Mesenteric fat pad (tissue), 1 donor: ENCODE results near the gene ERBIN. TPM values are rescaled to one million over a fixed set of nuclear protein-coding genes. Genes with fewer than 3 reads are reported as not detected.
A peak's percentile ranks its signal among the peaks of the same experiment; 100 is the strongest.
"Not testable (repeated sequence)": the region's sequence is repeated elsewhere in the genome, so short reads cannot be mapped to it uniquely, and the experiment has no call there.

Experiments used
- DNase-seq: peaks from one replicate; pipeline ENCODE4 v3.0.0-alpha.2; 2020; ENCODE audit warnings: low spot score
- long read RNA-seq: library from polyadenylated mRNA; unstranded; transcript quantifications from one replicate; pipeline ENCODE4 v2.0.0, GENCODE V29; 2020
- total RNA-seq: library from RNA; stranded (reverse); fragmentation: NEBNext Ultra II Directional; extraction: Animal tissue kit (Norgen Biotek cat#: 25700); gene quantifications from one replicate; pipeline ENCODE4 v1.2.1, GENCODE V29; 2021
- donor health status: DM: yes; HTN: yes; CAD: no.

ERBIN gene
- 54.0 TPM for total RNA-seq
- long read RNA-seq, partial matches to known transcripts: 9 of 19 reads
- long read RNA-seq, other reads (novel, unspliced or antisense): 10 of 19 reads

- DNase-seq: peak; percentile 93
Measured at GRCh38 chr5:65926276-65926783, at the start of gene ERBIN. TSS of gene ERBIN (plus strand) at chr5:65926575. CDS start at chr5:65992719, 66,144 bp downstream.

GRCh38 chr5:65876970-65877369 lies 49.4 kb upstream of the ERBIN start:
- no peak for DNase-seq

DNA sequence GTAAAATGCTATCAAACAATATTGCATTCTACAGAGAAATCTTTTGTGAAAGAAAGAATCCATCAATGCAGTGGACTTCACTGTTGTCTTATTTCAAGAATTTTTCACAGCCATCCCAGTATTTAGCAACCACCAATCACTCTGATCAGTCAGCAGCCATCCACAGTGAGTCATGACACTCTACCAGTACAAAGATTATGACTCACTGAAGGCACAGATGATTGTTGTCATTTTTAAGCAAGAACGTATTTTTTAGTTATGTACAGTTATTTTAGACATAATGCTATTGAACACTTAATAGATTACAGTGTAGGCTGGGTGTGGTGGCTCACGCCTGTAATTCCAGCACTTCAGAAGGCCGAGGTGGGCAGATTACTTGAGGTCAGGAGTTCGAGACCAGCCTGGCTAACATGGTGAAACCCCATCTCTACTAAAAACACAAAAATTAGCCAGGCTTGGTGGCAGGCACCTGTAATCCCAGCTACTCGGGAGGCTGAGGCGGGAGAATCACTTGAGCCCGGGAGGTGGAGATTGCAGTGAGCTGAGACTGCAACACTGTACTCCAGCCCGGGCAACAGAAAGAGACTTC lies 46.6 kb upstream of the ERBIN start:
- DNase-seq: not testable (repeated sequence)

GRCh38 chr5:65880496-65881072 lies 45.8 kb upstream of the ERBIN start:
- no peak for DNase-seq

- no peak for DNase-seq
Measured at GRCh38 chr5:65882278-65882677, 44.1 kb upstream of the ERBIN start.

GRCh38 chr5:65883461-65883860 lies 42.9 kb upstream of the ERBIN start:
- DNase-seq: no peak

DNA sequence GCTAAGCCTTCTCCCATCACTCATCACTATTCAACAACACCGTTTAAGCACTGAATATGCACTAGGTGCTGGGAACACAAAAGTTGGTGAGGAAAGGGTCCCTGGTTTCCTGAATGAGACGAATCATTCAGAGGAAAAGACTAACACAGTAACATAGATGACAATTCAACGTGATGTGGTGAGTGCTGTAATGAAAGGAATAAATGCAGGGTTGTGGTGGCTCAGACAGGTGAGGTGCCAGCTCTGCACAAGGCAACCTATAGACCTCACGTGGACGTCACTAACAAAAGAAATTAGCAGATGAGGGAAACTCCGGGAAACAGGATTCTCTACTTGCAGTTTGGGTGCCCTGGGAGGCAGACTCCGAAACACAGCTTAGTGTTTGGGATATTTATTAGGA lies 40.0 kb upstream of the ERBIN start:
- DNase-seq: no peak

- DNase-seq: not testable (repeated sequence)
Measured at GRCh38 chr5:65892024-65892423, 34.4 kb upstream of the ERBIN start.

- DNase-seq: no peak
Measured at GRCh38 chr5:65892801-65893200, 33.6 kb upstream of the ERBIN start.

GRCh38 chr5:65893749-65894430 lies 32.5 kb upstream of the ERBIN start:
- no peak for DNase-seq

GRCh38 chr5:65895891-65896290 lies 30.5 kb upstream of the ERBIN start:
- no peak for DNase-seq

GRCh38 chr5:65900746-65901145 lies 25.6 kb upstream of the ERBIN start:
- DNase-seq: no peak

- no peak for DNase-seq
Measured at GRCh38 chr5:65902104-65902503, 24.3 kb upstream of the ERBIN start.

DNA sequence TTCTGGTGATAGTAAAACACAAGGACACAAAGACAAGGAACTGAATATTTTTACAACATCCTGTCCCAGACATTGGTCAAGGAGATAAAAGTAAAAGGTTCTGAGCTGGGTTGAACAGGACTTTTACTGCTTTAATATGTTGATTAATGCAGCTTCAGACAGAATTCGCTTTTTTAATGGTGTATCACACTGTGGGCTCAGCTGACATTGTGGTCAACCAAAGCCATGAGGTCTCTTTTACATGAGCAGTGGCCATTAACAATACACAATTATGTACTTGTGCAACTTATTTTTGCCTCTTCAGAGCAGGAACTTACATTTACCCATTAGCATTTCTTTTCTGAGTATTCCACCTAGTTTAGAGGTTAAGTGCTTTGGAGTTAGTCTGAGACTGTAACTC lies 22.8 kb upstream of the ERBIN start:
- DNase-seq: no peak

GRCh38 chr5:65906256-65906655 lies 20.1 kb upstream of the ERBIN start:
- DNase-seq: no peak

- no peak for DNase-seq
Measured at GRCh38 chr5:65907135-65907534, 19.2 kb upstream of the ERBIN start.

DNA sequence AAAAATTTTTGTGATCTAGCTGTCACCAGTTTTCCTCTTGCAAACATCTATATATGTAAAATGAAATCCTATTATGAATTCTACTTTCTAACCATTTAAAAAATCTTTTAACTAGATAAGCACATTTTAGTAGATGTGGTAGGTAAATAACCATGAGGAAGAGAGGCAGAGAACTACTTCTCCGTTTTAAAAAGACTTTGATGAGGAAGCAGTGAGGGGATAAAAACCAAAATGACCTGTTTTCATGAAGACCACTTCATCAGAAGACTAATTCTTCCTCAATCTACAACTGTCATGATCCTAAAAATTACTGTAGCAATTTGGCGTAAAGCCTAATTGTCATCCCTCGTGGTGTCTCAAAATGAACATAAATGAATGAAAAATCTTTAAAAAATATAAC lies 15.7 kb upstream of the ERBIN start:
- no peak for DNase-seq

DNA sequence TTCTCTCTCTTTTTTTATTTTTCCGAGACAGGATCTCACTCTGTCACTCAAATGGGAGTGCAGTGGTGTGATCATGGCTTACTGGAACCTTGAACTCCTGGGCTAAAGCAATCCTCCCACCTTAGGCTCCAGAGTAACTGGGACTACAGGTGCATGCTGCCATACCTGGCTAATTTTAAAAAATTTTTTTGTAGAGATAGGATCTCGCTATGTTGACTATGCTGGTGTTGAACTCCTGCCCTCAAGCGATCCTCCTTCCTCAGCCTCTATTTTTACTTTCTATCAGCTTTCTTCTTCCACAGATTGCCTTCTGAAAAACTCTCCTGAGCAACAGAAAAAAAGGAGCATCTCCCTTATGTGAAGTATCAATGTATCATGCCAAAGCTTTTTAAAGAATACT lies 14.1 kb upstream of the ERBIN start:
- DNase-seq: no peak

DNA sequence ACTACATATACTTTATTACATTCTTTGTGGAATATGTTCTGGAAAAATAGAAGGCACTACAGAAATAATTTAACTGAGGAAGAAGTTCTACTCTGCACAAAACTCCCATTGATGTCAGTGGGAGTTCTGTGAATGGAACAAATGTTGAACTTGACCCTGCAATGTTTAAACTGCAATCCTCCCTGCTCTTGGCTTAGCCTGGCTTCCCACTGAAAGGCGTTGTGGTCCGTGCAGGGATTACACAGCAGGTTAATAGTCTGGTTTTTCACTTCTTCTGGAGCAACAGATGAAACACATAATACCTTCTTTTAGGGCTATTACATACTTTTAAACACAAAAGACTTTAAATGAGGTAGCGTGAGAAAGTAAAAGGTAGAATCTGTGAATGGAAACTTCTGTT lies 12.9 kb upstream of the ERBIN start:
- no peak for DNase-seq

DNA sequence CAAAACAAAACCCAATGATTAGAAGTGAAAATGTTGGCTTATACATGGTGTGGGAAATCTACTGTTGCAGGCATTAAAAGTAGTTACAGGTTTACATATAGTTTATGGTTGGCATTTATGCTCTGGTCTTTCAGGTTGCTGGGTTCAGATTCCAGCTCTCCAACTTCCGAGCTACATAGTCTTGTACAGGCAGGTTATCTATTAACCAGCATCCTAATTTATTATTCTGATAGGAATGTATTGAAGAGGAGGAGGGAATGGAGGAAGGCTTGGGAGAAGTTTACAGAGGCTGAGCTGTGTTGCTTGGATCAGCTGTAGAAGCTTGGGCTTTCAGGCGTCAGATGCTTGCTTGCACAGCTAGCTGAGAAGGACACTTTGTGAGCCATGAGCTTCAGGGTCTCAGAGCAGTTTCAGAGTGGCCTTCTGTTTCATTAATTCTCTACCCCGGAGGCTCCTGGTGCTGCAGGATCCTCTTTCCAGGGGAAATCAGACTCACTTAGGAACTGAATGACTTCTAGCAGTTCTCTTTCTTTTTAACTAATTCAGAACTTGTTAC lies 11.7 kb upstream of the ERBIN start:
- DNase-seq: no peak

DNA sequence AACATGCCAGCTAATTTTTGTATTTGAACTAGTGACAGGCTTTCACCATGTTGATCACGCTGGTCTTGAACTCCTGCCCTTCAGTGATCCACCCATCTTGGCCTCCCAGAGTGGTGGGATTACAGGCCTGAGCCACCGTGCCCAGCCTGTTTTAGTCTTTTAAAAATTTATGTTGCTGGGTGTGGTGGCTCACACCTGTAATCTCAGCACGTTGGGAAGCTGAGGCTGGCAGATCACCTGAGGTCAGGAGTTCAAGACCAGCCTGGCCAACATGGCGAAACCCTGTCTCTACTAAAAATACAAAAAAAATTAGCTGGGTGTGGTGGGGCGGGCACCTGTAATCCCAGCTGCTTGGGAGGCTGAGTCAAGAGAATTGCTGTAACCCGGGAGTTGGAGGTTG lies 10.7 kb upstream of the ERBIN start:
- DNase-seq: not testable (repeated sequence)

DNA sequence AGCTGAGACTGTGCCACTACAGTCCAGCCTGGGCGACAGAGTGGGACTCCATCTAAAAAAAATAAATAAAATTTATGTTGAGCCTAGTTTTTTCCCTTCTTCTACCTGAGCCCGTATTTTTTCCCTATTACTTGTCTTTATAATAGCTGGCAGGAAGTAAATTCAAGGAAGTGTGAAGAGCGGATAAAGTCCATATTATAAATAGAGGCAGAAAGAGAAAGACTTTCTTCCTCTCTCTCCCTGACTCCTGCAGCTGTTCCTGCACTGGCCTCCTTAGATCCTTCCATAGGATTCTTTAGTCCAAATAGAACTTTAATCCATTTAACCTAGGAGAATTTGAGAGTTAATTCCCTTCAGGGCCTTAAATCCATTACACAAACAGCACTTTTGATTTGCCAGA lies 10.3 kb upstream of the ERBIN start:
- no peak for DNase-seq
